IMR-90 (cell line): ENCODE data around the gene MLLT3. TPM values are rescaled to one million over a fixed set of nuclear protein-coding genes. Genes with fewer than 3 reads are reported as not detected.

Experiments
- ATAC-seq: fragments of 200-7000 bp; cut with Tn5 transposase; 2 replicates; pipeline ENCODE4 v1.9.1; 2020; ENCODE audit warnings: low read depth, mild to moderate bottlenecking, moderate library complexity
- BruUV-seq: library from RNA; stranded (reverse); fragments of 400-500 nt; replicated peaks from 2 replicates; lab custom pipeline; 2021; lab: Mats Ljungman, UMichigan
- CTCF ChIA-PET: fragments of 300-600 bp; formaldehyde crosslinking; extraction: SDS; loops from one replicate; lab custom pipeline; 2021; ENCODE audit warnings: antibody characterized with exemption; lab: Yijun Ruan, JAX
- POLR2A ChIA-PET: fragments of 300-600 bp; sonication (Branson Sonifier 250); formaldehyde crosslinking; loops from one replicate; lab custom pipeline; 2022; ENCODE audit warnings: antibody characterized with exemption; ENCODE audit not compliant: unreplicated experiment; lab: Charles Lee
- DNase-seq: peaks from one replicate; pipeline ENCODE4 v3.0.0; 2013
- H2AFZ ChIP-seq: replicated peaks from 2 replicates; pipeline ENCODE3; 2013; ENCODE audit warnings: low read length, mild to moderate bottlenecking; ENCODE audit not compliant: poor library complexity
- H2AK5ac ChIP-seq: 2 replicates; pipeline ENCODE4 v1.6.1; 2013; ENCODE audit warnings: low read depth, low read length, inconsistent platforms
- H2AK9ac ChIP-seq: replicated peaks from 2 replicates; pipeline ENCODE3; 2013; ENCODE audit warnings: mild to moderate bottlenecking, low read depth, low read length, moderate library complexity; ENCODE audit not compliant: poor library complexity
- H2BK120ac ChIP-seq: 2 replicates; pipeline ENCODE4 v1.6.1; 2013; ENCODE audit warnings: low read depth, low read length, inconsistent platforms
- H2BK15ac ChIP-seq: 3 replicates; pipeline ENCODE4 v1.6.1; 2013; ENCODE audit warnings: low read depth, low read length, inconsistent platforms
- H2BK20ac ChIP-seq: 2 replicates; pipeline ENCODE4 v1.6.1; 2013; ENCODE audit warnings: low read depth, mild to moderate bottlenecking, inconsistent platforms, low read length, moderate library complexity
- H2BK5ac ChIP-seq: 2 replicates; pipeline ENCODE4 v1.6.1; 2013; ENCODE audit warnings: mild to moderate bottlenecking, low read depth, low read length, inconsistent platforms; ENCODE audit not compliant: poor library complexity, severe bottlenecking
- H3K14ac ChIP-seq: replicated peaks from 2 replicates; pipeline ENCODE4 v1.6.1; 2013; ENCODE audit warnings: low read depth, low read length, inconsistent platforms
- H3K18ac ChIP-seq: 2 replicates; pipeline ENCODE4 v1.6.1; 2013; ENCODE audit warnings: low read depth, low read length, control low read depth
- H3K23ac ChIP-seq: 2 replicates; pipeline ENCODE4 v1.6.1; 2013; ENCODE audit warnings: low read depth, low read length, inconsistent platforms
- H3K27ac ChIP-seq: 2 replicates; pipeline ENCODE4 v1.5.1; 2013; ENCODE audit warnings: mild to moderate bottlenecking, control low read depth, low read length; ENCODE audit not compliant: insufficient read depth
- H3K27me3 ChIP-seq: 2 replicates; pipeline ENCODE4 v1.6.1; 2013; ENCODE audit warnings: low read length; ENCODE audit not compliant: control insufficient read depth, insufficient read depth
- H3K36me3 ChIP-seq: 2 replicates; pipeline ENCODE4 v1.6.1; 2013; ENCODE audit warnings: low read length, mixed read lengths; ENCODE audit not compliant: control insufficient read depth, insufficient read depth
- H3K4ac ChIP-seq: 2 replicates; pipeline ENCODE4 v1.6.1; 2013; ENCODE audit warnings: low read depth, low read length, inconsistent platforms
- H3K4me1 ChIP-seq: 2 replicates; pipeline ENCODE4 v1.6.1; 2013; ENCODE audit warnings: low read length, mixed read lengths; ENCODE audit not compliant: control insufficient read depth, insufficient read depth
- H3K4me2 ChIP-seq: 2 replicates; pipeline ENCODE4 v1.6.1; 2013; ENCODE audit warnings: low read depth, mild to moderate bottlenecking, control low read depth, low read length, moderate library complexity
- H3K4me3 ChIP-seq: 2 replicates; pipeline ENCODE4 v1.5.1; 2013; ENCODE audit warnings: low read depth, mild to moderate bottlenecking, control low read depth, low read length, moderate library complexity; ENCODE audit not compliant: insufficient read depth
- H3K56ac ChIP-seq: 2 replicates; pipeline ENCODE4 v1.6.1; 2013; ENCODE audit warnings: low read length, inconsistent platforms; ENCODE audit not compliant: insufficient read depth; ENCODE audit errors: extremely low read depth
- H3K79me1 ChIP-seq, 2 experiments: 2 replicates each; pipeline ENCODE4 v1.6.1; 2013; ENCODE audit warnings: low read length in 2 of 2, inconsistent platforms in 1 of 2, low read depth in 1 of 2
- H3K9ac ChIP-seq: 2 replicates; pipeline ENCODE4 v1.6.1; 2013; ENCODE audit warnings: low read depth, low read length, control low read depth
- H3K9me1 ChIP-seq: 2 replicates; pipeline ENCODE4 v1.6.1; 2013; ENCODE audit warnings: low read length, inconsistent platforms; ENCODE audit not compliant: insufficient read depth
- H3K9me3 ChIP-seq: 2 replicates; pipeline ENCODE4 v1.6.1; 2013; ENCODE audit warnings: low read length; ENCODE audit not compliant: control insufficient read depth, insufficient read depth
- H4K20me1 ChIP-seq: 2 replicates; pipeline ENCODE4 v1.6.1; 2013; ENCODE audit warnings: low read length, inconsistent platforms; ENCODE audit not compliant: insufficient read depth
- H4K5ac ChIP-seq: 2 replicates; pipeline ENCODE4 v1.6.1; 2013; ENCODE audit warnings: mild to moderate bottlenecking, low read depth, low read length, control low read depth
- H4K8ac ChIP-seq, 2 experiments: 2 replicates each; pipeline ENCODE4 v1.6.1; 2013; ENCODE audit warnings: low read depth in 2 of 2, low read length in 2 of 2, control low read depth in 1 of 2, inconsistent platforms in 1 of 2
- H4K91ac ChIP-seq: 2 replicates; pipeline ENCODE4 v1.6.1; 2013; ENCODE audit warnings: low read depth, low read length, inconsistent platforms; ENCODE audit not compliant: insufficient read depth
- FOS ChIP-seq: fragments of 150-350 bp; IDR thresholded peaks from 2 replicates; pipeline ENCODE4 v1.6.1; 2016; ENCODE audit warnings: low read depth, low read length
- MAFK ChIP-seq: IDR thresholded peaks from 2 replicates; pipeline ENCODE4 v1.6.1; 2012; ENCODE audit warnings: low read depth, low read length, improper control_type of control experiment
- RCOR1 ChIP-seq: IDR thresholded peaks from 2 replicates; pipeline ENCODE4 v1.6.1; 2012; ENCODE audit warnings: mild to moderate bottlenecking, low read length, improper control_type of control experiment; ENCODE audit not compliant: insufficient replicate concordance
- SMC3 ChIP-seq: fragments of 150-350 bp; IDR thresholded peaks from 2 replicates; pipeline ENCODE4 v1.6.1; 2016; ENCODE audit warnings: low read depth, mild to moderate bottlenecking, antibody characterized with exemption, low read length, moderate library complexity
- WGBS, 2 experiments: methylation state at CpG; one replicate each; pipeline versions ENCODE4 v1.1.5 to v1.1.7; 2013; ENCODE audit warnings: missing lambda C conversion rate in 2 of 2; ENCODE audit not compliant: insufficient read length in 1 of 2; ENCODE audit errors: extremely low coverage in 2 of 2; 5-methylcytosine and 5-hydroxymethylcytosine counted together
- dilution Hi-C: fragments of 300-500 bp; cut with HindIII; formaldehyde crosslinking; loops from one replicate; pipeline ENCODE4 v1.14.3; 2018; ENCODE audit warnings: low sequenced_read_pairs; ENCODE audit not compliant: unreplicated experiment
- in situ Hi-C: fragments of 300-500 bp; cut with MboI; formaldehyde crosslinking; loops from 3 replicates; pipeline ENCODE4 v1.14.3; 2019; ENCODE audit warnings: low sequenced_read_pairs, inconsistent platforms, mixed read lengths
- intact Hi-C: fragments of 100-400 bp; cut with micrococcal nuclease; formaldehyde crosslinking; loops from 2 replicates; pipeline ENCODE4 v1.10.0; 2022
- polyA plus RNA-seq, 3 experiments: library from polyadenylated mRNA; depleted of rRNA; stranded (reverse); fragments of >200 nt; gene quantifications; 2 replicates each; pipeline ENCODE4 v1.2.3, GENCODE V29; 2012; ENCODE audit warnings: low replicate concordance in 1 of 3
- total RNA-seq: library from RNA; depleted of rRNA; stranded (reverse); fragments of >200 nt; gene quantifications from 2 replicates; pipeline ENCODE4 v1.2.3, GENCODE V29; 2012
- TF ChIP-seq, protein P1 (sequence below): conservative IDR thresholded peaks from 2 replicates; pipeline ENCODE4 v1.5.1; 2012; ENCODE audit warnings: mild to moderate bottlenecking, low read depth, low read length, improper control_type of control experiment

Gene MLLT3
- total and polyA plus RNA-seq, 2 of the 4 experiments (the other 2 are of a cell fraction): 10.4 to 21.1 TPM

DNA sequence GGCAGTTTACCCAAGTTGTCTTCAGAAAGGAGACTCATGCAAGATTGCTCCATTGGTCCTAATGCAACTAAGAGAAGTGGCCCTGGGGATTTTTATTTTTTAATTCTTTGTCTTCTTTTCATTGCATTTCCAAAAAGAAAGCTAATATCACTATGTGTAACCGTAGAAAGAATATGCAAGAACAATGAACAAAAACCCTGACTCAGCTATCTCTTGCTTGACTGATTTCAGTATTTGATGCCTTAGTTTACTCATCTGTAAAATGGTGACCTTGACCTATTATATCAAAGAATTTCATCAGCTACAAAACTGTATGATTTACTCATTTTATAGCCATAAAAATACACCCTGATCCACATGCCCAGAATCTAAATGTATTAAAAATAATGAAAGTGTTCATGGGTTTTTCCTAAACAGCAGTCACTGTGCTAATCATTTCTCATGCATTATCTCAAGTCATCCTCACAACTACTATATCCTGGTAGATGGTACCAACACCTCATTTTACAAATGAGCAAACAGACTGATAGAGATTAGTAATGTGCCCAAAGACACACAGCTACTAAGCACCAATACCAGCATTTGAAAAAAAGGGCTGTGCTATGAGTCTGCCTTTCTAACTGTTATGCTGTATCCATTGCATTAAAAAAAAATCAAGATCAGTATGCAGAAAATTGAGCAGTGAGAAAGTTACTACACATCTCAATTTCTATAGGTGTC is 185.7 kb downstream of the MLLT3 start:
- Histone ChIP-seq H3K56ac (no peak overlapping the region), H3K4me2 (no peak overlapping the region), H3K4me3 (no peak overlapping the region), H4K91ac (no peak overlapping the region), H2BK20ac (no peak overlapping the region), H3K36me3 (peaks cover 3% of the 10 kb centered on the region; the same call in 1 of the 2 replicates), H3K79me1 (peaks cover 2 to 3% of the 10 kb centered on the region in 2 experiments; a peak in 2 of 4 replicates), H2BK15ac (no peak overlapping the region; the same call in 2 of the 3 replicates), H3K9me3 (no peaks in the 10 kb centered on the region), H3K18ac (no peak overlapping the region), H3K14ac (no peak overlapping the region), H2AK9ac (no peak overlapping the region), H3K27ac (no peak overlapping the region), H3K4ac (no peak overlapping the region), H3K4me1 (peaks cover 3% of the 10 kb centered on the region), H2BK120ac (no peak overlapping the region), H2AK5ac (no peak overlapping the region), H4K20me1 (no peaks in the 10 kb centered on the region), H2AFZ (no peak overlapping the region), H4K8ac (no peak overlapping the region), H3K9ac (no peak overlapping the region), H3K9me1 (no peaks in the 10 kb centered on the region; the same call in 1 of the 2 replicates), H4K5ac (no peak overlapping the region), H2BK5ac (no peak overlapping the region), H3K23ac (no peak overlapping the region), H3K27me3 (no peaks in the 10 kb centered on the region; the same call in 1 of the 2 replicates)
- ChIA-PET POLR2A (no interaction called here), CTCF (interaction anchor here (1.0 kb wide), 1 partner anchor 188 kb away, joined by 3 read pairs; no protein-coding TSS in a partner anchor)
- TF ChIP-seq MAFK (peak; percentile 83), FOS (no peak), RCOR1 (no peak), SMC3 (no peak)
- TF ChIP-seq, protein P1, sequence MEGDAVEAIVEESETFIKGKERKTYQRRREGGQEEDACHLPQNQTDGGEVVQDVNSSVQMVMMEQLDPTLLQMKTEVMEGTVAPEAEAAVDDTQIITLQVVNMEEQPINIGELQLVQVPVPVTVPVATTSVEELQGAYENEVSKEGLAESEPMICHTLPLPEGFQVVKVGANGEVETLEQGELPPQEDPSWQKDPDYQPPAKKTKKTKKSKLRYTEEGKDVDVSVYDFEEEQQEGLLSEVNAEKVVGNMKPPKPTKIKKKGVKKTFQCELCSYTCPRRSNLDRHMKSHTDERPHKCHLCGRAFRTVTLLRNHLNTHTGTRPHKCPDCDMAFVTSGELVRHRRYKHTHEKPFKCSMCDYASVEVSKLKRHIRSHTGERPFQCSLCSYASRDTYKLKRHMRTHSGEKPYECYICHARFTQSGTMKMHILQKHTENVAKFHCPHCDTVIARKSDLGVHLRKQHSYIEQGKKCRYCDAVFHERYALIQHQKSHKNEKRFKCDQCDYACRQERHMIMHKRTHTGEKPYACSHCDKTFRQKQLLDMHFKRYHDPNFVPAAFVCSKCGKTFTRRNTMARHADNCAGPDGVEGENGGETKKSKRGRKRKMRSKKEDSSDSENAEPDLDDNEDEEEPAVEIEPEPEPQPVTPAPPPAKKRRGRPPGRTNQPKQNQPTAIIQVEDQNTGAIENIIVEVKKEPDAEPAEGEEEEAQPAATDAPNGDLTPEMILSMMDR: no peak
- intact Hi-C loops (loop anchor here (10.0 kb wide), 1 partner anchor 508 kb away; no protein-coding TSS in a partner anchor), dilution Hi-C loops (no loop called here), in situ Hi-C loops (no loop called here)
- DNase-seq (no peak), ATAC-seq (no peak)
- BruUV-seq: no TSS peak
- no CpG with 5 or more reads among the region's 1 CpG for WGBS, 2 experiments
